GM19372 (cell line): ENCODE data around the gene PTPRC.

Experiments
- ATAC-seq: cut with Tn5 transposase; IDR thresholded peaks from one replicate; pipeline ENCODE4 v1.9.1; 2021; ENCODE audit warnings: mild to moderate bottlenecking, low read depth, moderate library complexity; ENCODE audit not compliant: unreplicated experiment

PTPRC gene

GRCh38 chr1:198699167-198700015, 60.6 kb downstream of the PTPRC start:
- no peak for ATAC-seq

GRCh38 chr1:198700016-198700392, 61.2 kb downstream of the PTPRC start:
- no peak for ATAC-seq

GRCh38 chr1:198700396-198700795, 61.6 kb downstream of the PTPRC start:
- ATAC-seq = no peak

- no peak for ATAC-seq
Observed at GRCh38 chr1:198701250-198701649, 62.4 kb downstream of the PTPRC start.

GRCh38 chr1:198701766-198702539, 63.1 kb downstream of the PTPRC start:
- no peak for ATAC-seq

GRCh38 chr1:198708761-198709525, 70.1 kb downstream of the PTPRC start:
- no peak for ATAC-seq

- ATAC-seq = no peak
Observed at GRCh38 chr1:198711837-198712236, 73.0 kb downstream of the PTPRC start.

GRCh38 chr1:198713081-198713480, 74.2 kb downstream of the PTPRC start:
- no peak for ATAC-seq

GRCh38 chr1:198714271-198714670, 75.4 kb downstream of the PTPRC start:
- ATAC-seq = no peak

GRCh38 chr1:198716051-198716450, 77.2 kb downstream of the PTPRC start:
- ATAC-seq = no peak

GRCh38 chr1:198717510-198717909, 78.7 kb downstream of the PTPRC start:
- ATAC-seq = no peak

GRCh38 chr1:198723127-198723526, 84.3 kb downstream of the PTPRC start:
- no peak for ATAC-seq

GRCh38 chr1:198725090-198725489, 86.2 kb downstream of the PTPRC start:
- ATAC-seq = no peak

GRCh38 chr1:198726455-198726854, 87.6 kb downstream of the PTPRC start:
- ATAC-seq = no peak

- ATAC-seq = no peak
Observed at GRCh38 chr1:198729195-198729863, 90.5 kb downstream of the PTPRC start.

GRCh38 chr1:198730952-198731351, 92.1 kb downstream of the PTPRC start:
- ATAC-seq = no peak

- peak; percentile 71 for ATAC-seq
Observed at GRCh38 chr1:198734323-198735008, 95.6 kb downstream of the PTPRC start.

GRCh38 chr1:198741744-198742143, 102.9 kb downstream of the PTPRC start:
- ATAC-seq = no peak

GRCh38 chr1:198747127-198747526, 108.3 kb downstream of the PTPRC start:
- no peak for ATAC-seq

GRCh38 chr1:198749279-198749678, 110.4 kb downstream of the PTPRC start:
- no peak for ATAC-seq
